NCI-H446 treated with DMSO at 0.1 percent for 48 hours (cell line): ENCODE measurements around the gene MBD1.
"Not testable (repeated sequence)": the region's sequence is repeated elsewhere in the genome, so short reads cannot be mapped to it uniquely, and the experiment has no call there.

Experiments used
- DNase-seq: peaks from one replicate; lab custom pipeline; 2025; lab: John Stamatoyannopoulos, UW

The MBD1 gene

GRCh38 chr18:50273203-50274043 lies 7.9 kb downstream of the MBD1 start:
- no peak for DNase-seq

- DNase-seq, result no peak
These were observed 8.8 kb downstream of the MBD1 start for GRCh38 chr18:50272568-50272967.

- no peak for DNase-seq
These were observed 13.1 kb downstream of the MBD1 start for GRCh38 chr18:50268022-50268747.

DNA sequence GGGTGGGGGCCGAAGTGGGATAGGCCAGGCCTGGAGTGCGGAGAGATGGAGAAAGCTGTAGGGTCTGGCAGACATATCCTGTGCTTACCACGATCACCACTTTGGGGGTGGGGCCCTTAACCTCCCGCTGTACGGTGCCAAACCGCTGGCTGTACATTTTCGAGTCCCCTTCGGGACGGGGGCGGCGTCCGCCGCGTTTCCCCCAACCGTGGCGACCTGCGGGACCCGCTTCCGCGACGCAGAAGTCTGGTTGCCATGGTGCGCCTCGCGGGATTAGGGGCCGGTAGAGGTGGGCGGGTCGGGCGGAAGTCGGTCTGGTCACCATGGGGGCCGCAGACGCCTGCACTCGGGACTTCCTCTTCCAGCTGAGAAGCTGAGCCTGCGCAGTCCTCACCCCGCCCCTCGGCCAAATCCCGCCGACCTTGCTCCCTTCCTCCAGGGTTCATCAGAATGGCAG lies 15.0 kb downstream of the MBD1 start, which contains the start of gene CFAP53:
CFAP53 (minus strand) TSS at position 248 of the 457 bp plus-strand sequence; CDS start at position 157, 91 bp downstream.
- peak; percentile 11 for DNase-seq

DNA sequence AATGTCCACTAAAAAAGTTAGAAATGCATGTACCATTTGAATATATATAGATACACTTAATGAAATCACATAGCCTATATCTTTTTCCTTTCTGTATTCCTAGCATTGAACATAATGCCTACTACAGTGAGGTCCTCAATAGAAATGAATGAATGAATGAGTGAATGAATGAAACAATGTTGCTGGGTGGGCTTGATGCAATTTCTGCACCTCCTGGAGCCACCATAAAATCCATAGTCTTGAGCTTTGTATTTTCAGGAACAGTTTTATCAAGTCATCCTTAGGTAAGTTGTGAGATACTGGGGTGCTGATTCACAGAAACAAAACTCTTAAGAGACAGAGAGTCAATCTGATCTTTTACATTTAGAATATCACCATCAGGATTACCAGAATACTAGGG lies 18.3 kb downstream of the MBD1 start:
- DNase-seq, result no peak

DNA sequence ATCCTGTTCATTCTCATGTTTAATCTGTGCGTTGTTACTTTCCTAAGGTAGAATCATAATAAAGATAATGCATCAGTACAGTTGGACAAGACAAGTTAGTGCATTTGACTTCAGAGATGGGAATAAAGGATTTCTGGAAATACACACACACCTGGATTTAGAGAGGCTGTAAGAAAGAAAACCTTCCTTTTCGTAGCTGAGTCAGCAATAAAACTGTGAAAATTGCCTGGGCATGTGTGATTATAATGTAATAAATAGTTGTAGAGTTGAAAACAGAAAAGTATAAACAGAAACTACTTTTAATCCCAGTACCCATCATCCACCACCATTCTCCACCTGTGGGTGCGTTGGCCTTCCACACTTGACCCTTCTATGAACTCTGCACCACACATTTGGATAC lies 30.4 kb downstream of the MBD1 start:
- DNase-seq, result no peak

- no peak for DNase-seq
These were observed 31.7 kb downstream of the MBD1 start for GRCh38 chr18:50249576-50249975.

GRCh38 chr18:50247561-50247960 lies 33.8 kb downstream of the MBD1 start:
- DNase-seq, result no peak

- not testable (repeated sequence) for DNase-seq
These were observed 39.6 kb downstream of the MBD1 start for GRCh38 chr18:50241768-50242167.

DNA sequence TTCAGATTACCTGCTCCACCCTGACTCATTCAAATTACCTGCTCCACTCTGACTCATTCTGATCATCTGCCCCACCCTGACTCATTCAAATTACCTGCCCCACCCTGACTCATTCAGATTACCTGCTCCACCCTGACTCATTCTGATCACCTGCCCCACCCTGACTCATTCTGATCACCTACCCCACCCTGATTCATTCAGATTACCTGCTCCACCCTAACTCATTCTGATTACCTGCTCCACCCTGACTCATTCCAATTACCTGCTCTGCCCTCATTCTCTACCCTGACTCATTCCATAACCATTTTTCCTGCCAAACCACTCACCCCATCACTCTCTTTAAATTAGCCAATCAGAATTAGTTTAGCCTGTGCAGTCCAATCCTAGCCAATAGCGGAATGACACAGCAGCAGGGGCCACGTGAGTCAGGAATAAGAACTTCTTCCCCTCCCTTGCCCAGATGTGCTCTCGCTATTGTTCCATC lies 41.2 kb downstream of the MBD1 start:
- no peak for DNase-seq

GRCh38 chr18:50232419-50232818 lies 48.9 kb downstream of the MBD1 start:
- DNase-seq, result no peak

- no peak for DNase-seq
These were observed 49.7 kb downstream of the MBD1 start for GRCh38 chr18:50231621-50232020.

DNA sequence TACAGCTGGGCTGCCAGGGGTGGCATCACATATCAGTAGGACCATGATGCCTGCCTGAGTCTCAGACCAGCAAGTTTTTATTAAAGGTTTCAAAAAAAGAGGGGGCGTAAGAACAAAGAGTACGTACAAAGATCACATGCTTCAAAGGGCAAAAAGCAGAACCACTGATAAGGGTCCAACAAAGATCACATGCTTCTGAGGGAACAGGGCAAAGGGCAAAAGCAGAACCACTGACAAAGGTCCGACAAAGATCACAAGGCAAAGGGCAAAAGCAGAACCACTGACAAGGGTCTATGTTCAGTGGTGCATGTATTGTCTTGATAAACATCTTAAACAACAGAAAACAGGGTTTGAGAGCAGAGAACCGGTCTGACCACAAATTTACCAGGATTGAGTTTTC lies 61.1 kb downstream of the MBD1 start:
- not testable (repeated sequence) for DNase-seq
